OCI-LY7 (cell line): ENCODE data around the gene FUT8.
"Not testable (repeated sequence)": the region's sequence is repeated elsewhere in the genome, so short reads cannot be mapped to it uniquely, and the experiment has no call there.

Source experiments
- EZH2phosphoT487 ChIP-seq: fragments of 200-600 bp; sonication (generic); IDR thresholded peaks from 2 replicates; pipeline ENCODE4 v1.6.1; 2018; ENCODE audit warnings: low read depth, borderline replicate concordance, mild to moderate bottlenecking, mixed run types, antibody characterized with exemption, low read length, moderate library complexity, mixed read lengths
- TF ChIP-seq, protein P1 (sequence below): fragments of 200-600 bp; sonication (generic); conservative IDR thresholded peaks from 2 replicates; pipeline ENCODE4 v1.5.1; 2014; ENCODE audit warnings: mild to moderate bottlenecking, antibody characterized with exemption, low read length, moderate library complexity, mixed read lengths

GRCh38 chr14:65692566-65692965, 280.0 kb downstream of the FUT8 start:
- TF ChIP-seq, protein P1, sequence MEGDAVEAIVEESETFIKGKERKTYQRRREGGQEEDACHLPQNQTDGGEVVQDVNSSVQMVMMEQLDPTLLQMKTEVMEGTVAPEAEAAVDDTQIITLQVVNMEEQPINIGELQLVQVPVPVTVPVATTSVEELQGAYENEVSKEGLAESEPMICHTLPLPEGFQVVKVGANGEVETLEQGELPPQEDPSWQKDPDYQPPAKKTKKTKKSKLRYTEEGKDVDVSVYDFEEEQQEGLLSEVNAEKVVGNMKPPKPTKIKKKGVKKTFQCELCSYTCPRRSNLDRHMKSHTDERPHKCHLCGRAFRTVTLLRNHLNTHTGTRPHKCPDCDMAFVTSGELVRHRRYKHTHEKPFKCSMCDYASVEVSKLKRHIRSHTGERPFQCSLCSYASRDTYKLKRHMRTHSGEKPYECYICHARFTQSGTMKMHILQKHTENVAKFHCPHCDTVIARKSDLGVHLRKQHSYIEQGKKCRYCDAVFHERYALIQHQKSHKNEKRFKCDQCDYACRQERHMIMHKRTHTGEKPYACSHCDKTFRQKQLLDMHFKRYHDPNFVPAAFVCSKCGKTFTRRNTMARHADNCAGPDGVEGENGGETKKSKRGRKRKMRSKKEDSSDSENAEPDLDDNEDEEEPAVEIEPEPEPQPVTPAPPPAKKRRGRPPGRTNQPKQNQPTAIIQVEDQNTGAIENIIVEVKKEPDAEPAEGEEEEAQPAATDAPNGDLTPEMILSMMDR: not testable (repeated sequence)
- not testable (repeated sequence) for TF ChIP-seq EZH2phosphoT487
